Islet of Langerhans (tissue), 1 donor: Measurements from ENCODE around the gene ADAMTS16.

Experiments
- FAIRE-seq: peaks from one replicate; lab custom pipeline; 2011; peaks lifted over from hg19 to GRCh38; lab: Jason Lieb, UNC

Gene ADAMTS16

DNA sequence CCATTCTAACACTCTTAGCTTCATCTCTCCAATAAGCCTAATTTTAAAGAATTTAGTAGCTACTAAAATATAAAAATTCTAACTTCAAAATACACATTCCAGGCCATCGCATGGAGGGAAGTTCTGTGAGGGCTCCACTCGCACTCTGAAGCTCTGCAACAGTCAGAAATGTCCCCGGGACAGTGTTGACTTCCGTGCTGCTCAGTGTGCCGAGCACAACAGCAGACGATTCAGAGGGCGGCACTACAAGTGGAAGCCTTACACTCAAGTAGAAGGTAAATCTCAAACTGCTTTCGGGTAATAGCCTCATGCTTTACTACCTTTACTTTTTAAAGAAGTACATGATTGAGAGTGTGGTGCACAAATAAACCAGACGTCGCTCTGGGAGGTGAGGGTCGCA lies 94.8 kb downstream of the ADAMTS16 start:
- FAIRE-seq, result no peak

- no peak for FAIRE-seq
These were observed 95.6 kb downstream of the ADAMTS16 start for GRCh38 chr5:5235685-5236084.

DNA sequence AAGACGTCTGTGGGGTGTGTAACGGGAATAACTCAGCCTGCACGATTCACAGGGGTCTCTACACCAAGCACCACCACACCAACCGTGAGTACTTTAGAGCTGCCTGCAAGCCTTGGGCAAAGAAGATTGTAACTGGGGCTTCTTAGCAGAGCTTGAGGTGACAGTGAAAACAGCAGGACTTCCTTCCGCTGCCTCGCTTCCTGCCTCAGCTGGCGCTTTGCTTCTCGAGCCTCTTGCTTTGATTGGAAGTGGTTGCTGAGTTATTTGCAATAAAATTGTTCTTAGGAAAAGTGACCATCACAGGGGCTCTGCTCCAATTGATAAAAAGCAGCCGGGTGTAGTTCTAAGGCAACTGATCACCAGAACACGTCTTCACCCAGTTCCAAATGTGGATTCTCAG lies 99.1 kb downstream of the ADAMTS16 start:
- FAIRE-seq, result no peak

DNA sequence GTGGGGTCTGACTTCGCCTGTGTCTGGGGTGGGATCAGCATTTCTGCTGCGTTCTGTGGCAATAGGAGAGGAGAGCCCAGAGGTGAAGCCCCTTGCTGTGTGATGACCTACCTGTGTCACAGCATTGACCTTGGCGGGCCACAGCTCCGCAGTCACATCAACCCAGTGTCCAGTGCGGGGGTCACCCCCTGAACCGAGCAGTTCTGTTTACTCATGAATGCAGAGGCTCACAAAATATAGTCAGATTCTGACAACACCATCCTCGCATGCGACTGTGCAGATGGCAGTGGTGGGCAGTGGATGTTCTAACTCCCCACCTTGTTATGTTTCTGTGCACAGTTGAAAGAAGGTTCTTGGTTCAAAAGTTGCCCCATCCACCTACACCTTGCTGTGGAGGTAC lies 100.1 kb downstream of the ADAMTS16 start:
- FAIRE-seq, result no peak

GRCh38 chr5:5242056-5242455 lies 101.9 kb downstream of the ADAMTS16 start:
- no peak for FAIRE-seq

DNA sequence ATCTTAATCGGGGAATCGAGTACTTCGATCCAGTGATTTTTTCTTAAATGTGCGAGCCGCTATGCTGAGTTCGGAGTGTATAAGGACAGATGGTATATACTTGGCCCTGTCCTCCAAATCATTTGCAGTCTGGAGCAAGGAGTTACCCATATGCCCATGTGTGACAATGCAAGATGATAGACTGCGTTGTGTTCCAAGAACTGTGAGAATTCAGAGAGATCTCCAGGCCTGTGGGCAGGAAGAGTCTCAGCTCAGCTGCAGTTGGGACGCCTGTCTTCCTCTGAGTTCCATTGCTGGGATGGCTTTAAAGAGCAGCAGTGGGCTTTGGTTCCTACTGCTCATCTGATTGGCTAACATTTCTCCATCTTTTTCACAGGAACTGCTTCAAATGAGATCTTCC lies 106.6 kb downstream of the ADAMTS16 start:
- FAIRE-seq, result no peak

- no peak for FAIRE-seq
These were observed 110.6 kb downstream of the ADAMTS16 start for GRCh38 chr5:5250758-5251157.

GRCh38 chr5:5252106-5252505 lies 112.0 kb downstream of the ADAMTS16 start:
- FAIRE-seq, result no peak

DNA sequence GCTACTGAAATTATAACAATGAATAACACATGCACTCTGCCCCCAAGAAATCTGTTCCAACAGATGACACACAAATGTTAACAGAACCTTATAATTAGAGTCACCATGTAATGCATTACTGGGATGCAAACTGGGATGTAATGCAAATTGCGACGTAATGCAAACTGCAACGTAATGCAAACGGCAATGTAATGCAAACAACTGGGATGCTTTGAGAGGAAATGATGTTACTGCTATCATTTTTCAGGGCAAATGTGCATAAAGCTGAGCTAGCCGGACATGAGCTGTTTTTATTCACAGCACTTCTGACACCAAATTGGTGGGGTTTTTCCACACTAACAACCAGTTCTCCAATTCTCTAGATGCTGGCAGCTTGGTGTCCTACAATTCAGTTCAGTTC lies 117.2 kb downstream of the ADAMTS16 start:
- FAIRE-seq, result no peak

DNA sequence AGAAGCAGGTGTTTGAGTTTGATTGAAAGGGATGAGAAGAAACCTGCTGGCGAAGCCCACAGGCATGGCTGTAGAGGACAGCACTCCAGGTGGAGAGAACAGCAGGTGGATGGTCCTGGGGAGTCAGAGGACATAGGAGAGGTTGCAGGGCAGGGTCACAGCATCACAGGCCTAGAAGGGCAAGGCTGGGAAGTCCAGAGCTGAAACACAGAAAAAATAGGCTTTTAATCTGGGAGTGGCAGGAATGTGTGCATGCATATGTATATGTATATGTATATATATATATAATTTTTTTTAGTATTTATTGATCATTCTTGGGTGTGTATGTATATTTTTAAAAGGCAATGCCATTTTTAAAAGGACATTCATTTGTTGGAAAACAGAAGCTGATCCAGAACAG lies 118.4 kb downstream of the ADAMTS16 start:
- FAIRE-seq, result no peak

DNA sequence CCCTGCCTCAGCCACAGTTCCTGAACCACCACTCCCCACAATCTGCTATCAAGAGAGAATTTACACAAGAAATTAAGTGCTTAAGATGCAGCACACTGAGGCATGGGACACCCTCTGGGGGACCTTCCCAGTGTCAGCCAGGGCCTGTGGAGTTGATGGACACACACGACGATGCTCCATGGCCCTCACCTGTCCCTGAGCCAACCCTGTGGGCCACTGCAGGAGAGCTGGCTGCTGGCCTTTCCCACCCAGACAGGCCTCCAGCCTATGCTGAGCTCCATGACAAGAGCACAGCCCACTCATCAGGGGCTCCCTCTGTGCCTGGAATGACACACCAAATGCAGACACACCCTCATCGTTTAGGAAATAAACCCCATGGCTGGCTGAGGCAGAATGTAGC lies 124.6 kb downstream of the ADAMTS16 start:
- no peak for FAIRE-seq

DNA sequence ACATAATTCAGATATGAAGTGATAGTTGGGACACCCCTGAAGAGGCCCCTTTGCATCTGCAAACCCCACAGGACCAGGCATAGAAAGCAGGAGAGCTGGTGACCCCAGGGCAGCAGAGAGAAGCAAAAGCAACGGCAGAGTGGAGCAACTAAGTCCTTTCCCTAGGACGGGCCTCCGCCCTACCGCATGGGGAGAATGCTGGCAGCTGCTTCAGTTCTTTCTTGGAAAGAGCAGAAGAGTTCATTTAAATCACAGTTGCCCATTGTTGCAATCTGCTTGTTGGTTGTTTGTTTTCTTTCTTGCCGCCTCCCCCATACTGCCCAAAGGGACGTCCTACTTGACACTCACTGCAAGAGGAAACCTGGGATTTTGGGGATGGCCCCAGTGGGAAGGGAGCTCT lies 126.2 kb downstream of the ADAMTS16 start:
- no peak for FAIRE-seq

DNA sequence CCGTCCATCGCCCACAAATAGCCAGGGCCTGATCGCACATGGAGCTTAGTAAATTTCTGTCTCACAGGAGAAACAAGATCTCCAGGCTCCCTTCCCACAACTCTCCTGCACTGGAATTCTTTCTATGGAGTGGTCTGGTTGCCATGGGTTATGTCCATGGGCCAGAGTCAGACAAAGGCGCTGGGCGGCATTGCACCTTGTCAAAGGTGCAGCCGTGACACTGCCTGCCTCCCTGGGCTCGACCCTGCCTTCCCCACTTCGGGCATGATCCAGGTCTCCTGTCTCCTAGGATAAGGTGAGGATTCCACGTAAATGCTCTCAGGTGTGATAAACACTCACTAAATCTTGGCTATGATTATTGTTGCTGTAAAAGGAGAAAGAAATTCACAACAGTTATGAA lies 130.0 kb downstream of the ADAMTS16 start:
- no peak for FAIRE-seq

DNA sequence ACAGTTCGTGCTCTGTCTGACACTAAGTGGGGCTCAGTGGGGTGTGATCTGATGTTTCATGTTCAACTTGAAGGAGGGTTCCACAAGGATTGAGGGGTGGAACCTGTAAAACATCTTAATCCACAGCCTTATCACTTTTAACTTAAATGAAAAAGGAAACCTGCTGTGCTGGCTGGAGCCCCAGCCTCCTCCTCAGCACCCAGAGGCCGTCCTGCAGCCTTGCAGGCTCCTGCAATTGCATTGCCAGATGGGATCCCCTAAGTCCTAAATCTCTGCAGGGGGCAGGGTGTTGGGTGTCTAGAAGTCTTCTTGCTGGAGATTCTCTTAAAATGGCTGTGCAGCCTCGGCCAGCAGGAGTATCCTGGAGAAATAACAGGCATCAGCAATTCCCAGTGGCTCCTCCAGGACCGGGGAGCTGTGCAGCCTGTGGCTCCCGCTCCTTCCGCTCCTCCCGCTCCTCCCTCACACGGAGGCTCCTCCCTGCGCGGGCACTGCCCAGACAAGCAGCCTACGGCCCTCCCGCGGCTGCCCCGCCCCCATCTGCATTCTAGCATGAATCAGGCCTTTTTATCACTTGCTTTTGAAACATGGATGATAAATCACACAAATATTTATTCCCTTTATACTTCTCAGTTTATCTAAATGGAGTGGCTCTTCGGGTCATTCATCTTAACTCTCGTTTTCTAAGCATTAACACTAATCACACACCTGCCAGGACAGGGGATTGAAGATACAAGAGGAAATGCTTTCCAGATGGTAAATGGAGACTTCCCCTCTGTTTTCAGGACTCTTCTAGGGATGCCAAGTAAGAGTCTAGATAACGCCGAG lies 131.0 kb downstream of the ADAMTS16 start:
- FAIRE-seq, result no peak

DNA sequence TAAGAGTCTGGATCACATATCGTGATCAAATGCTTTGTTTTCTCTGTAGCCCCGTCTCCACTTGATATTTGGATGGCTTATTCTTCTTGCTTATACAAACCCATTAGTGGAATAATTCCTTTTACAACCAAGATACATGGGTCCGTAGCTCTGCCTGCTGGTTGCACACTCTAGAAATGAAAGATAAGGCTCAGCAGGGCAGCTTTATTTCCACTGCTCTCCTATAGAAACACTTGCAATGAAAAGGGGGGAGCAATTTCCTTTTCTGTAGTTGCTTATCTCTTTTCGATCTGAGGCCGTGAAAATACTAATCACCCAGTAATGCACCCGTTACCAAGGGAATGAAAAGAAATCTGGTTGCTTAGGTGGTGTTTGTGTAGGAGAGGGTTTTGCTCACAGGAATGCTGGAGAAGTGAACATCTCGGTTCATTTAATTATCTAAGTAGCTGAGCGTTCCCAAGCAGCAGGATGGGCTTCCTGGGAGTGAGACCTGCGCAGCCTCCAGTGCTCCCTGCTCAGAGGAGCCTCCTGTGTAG lies 131.7 kb downstream of the ADAMTS16 start:
- no peak for FAIRE-seq

GRCh38 chr5:5273398-5273797 lies 133.3 kb downstream of the ADAMTS16 start:
- no peak for FAIRE-seq

GRCh38 chr5:5273976-5274375 lies 133.8 kb downstream of the ADAMTS16 start:
- no peak for FAIRE-seq

- no peak for FAIRE-seq
These were observed 135.1 kb downstream of the ADAMTS16 start for GRCh38 chr5:5275211-5275610.

- FAIRE-seq, result no peak
These were observed 136.3 kb downstream of the ADAMTS16 start for GRCh38 chr5:5276430-5276829.

DNA sequence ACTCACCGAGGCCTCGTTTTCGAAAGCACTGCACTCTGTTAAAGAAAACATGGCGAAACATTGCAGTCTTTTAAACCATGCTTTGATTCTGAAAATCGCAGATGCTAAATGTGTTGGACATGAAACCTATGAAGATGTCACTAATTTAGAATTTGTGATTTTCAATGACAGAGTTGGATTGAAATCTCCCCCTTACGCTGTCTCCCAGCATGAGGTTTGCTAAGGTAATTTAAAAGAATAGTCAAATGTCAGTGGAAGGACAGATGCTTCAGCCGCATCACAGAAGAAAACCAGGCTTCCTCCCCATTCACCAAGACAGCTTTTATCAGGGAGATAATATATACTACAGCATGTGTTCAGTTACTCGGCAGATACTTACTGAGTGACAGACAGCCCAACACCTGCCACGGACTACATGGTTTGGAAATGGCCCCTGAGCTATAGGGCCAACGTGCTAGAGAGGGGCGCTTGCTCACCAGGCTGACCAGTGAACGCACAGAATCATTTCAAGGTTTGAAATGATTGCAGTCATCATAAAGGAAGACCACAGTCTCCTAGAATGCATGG lies 136.9 kb downstream of the ADAMTS16 start:
- no peak for FAIRE-seq

DNA sequence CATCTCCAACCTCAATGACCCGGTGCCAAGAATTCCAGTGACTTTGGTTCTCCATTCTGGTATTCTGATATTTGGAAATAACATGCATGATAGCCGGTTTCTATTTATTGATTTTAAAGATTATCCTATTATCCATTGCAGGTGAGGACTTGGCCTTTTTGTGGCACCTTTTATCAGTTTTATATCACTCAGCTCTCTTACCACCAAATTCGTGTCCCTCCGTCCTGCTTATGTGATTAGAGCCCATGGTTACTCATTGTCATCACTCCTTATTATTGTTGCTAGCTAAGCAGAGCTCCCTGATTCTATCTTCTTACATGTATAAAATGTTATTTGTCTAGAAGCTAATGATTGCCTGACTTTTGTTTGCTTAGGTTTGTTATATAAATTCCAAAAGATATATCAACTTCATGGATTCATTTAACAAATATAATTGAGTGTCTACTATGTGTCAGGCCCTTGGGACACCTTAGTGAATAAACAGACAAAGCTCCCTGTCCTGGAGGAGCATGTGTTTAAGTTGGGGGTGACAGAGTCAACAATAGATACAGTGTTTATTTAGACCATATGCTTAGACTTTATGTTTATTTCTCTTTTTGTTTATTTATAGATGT lies 138.2 kb downstream of the ADAMTS16 start:
- no peak for FAIRE-seq

DNA sequence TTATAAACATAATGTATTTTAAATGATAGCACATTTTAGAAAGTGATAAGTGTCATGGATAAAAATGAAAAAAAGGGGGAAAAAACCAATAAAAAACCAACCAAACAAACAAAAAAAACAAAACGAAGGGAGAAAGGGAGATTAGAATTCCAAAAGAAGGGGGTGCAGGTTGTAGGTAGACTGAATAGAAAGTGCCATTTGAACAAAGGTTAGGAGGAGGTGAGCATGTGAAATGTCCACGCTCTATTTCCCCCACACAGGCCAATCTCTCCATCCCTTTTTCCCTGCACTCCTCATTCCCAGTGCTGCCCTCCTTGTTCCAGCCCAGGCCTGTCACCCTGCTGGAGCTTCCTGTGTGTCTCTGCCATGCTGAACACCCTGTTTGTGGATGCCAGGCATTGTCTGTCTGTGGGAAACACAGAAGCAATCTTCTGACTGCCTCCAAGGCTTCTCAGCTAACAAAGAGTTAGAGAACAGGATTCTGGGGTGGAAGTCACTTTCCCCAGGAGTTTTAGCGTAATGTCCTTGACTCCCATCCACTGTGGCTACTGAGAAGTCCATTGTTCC lies 138.8 kb downstream of the ADAMTS16 start:
- no peak for FAIRE-seq

- no peak for FAIRE-seq
These were observed 145.8 kb downstream of the ADAMTS16 start for GRCh38 chr5:5285906-5286305.
